HepG2 (cell line): Measurements from ENCODE around the gene INO80B. TPM values are rescaled to one million over a fixed set of nuclear protein-coding genes. Genes with fewer than 3 reads are reported as not detected.

Experiments
- CBX1 ChIP-seq: IDR thresholded peaks from one replicate; pipeline ENCODE4 v1.6.1; 2016; ENCODE audit warnings: antibody characterized with exemption, low read depth
- CHD4 ChIP-seq: fragments of 200-600 bp; sonication (generic); IDR thresholded peaks from 2 replicates; pipeline ENCODE4 v1.7.0; 2017; ENCODE audit warnings: mild to moderate bottlenecking, low read length, borderline replicate concordance
- ELF3 ChIP-seq: IDR thresholded peaks from 2 replicates; pipeline ENCODE4 v1.6.1; 2016; ENCODE audit warnings: missing genetic modification reagents, missing compliant biosample characterization
- HDAC6 ChIP-seq: fragments of 200-600 bp; sonication (generic); IDR thresholded peaks from 2 replicates; pipeline ENCODE4 v1.7.0; 2017; ENCODE audit warnings: mild to moderate bottlenecking, antibody characterized with exemption, low read length, low read depth
- KDM3A ChIP-seq: IDR thresholded peaks from 2 replicates; pipeline ENCODE4 v1.6.1; 2018; ENCODE audit warnings: low read depth, missing compliant biosample characterization
- NCOA2 ChIP-seq: sonication (generic); formaldehyde crosslinking; IDR thresholded peaks from 2 replicates; pipeline ENCODE4 v1.8.0; 2022; ENCODE audit warnings: inconsistent platforms
- NR2C2 ChIP-seq: sonication (generic); formaldehyde crosslinking; IDR thresholded peaks from 2 replicates; pipeline ENCODE4 v1.4.0; 2020; ENCODE audit warnings: missing genetic modification reagents, mild to moderate bottlenecking, moderate library complexity, borderline replicate concordance
- NR2F6 ChIP-seq, 2 experiments: IDR thresholded peaks; 2 replicates each; pipeline ENCODE4 v1.6.1; 2016; ENCODE audit warnings: antibody characterized with exemption in 1 of 2, mild to moderate bottlenecking in 1 of 2
- PRDM15 ChIP-seq: sonication (generic); formaldehyde crosslinking; IDR thresholded peaks from 2 replicates; pipeline ENCODE4 v1.4.0; 2020; ENCODE audit warnings: missing genetic modification reagents
- SIN3A ChIP-seq: IDR thresholded peaks from 2 replicates; pipeline ENCODE4 v1.6.1; 2011; ENCODE audit warnings: low read depth, mild to moderate bottlenecking, control low read depth, low read length, borderline replicate concordance
- SNAI1 ChIP-seq: sonication (generic); formaldehyde crosslinking; IDR thresholded peaks from 2 replicates; pipeline ENCODE4 v1.5.0; 2020; ENCODE audit warnings: mild to moderate bottlenecking, missing genetic modification reagents, borderline replicate concordance
- TGIF2 ChIP-seq: IDR thresholded peaks from 2 replicates; pipeline ENCODE4 v1.6.1; 2016; ENCODE audit warnings: control low read depth, missing compliant biosample characterization
- THAP7 ChIP-seq: sonication (generic); formaldehyde crosslinking; IDR thresholded peaks from 2 replicates; pipeline ENCODE4 v1.8.1; 2023; ENCODE audit warnings: mild to moderate bottlenecking, missing genetic modification reagents
- ZHX1 ChIP-seq: sonication (generic); formaldehyde crosslinking; IDR thresholded peaks from 2 replicates; pipeline ENCODE4 v1.8.1; 2022; ENCODE audit warnings: low read depth, mild to moderate bottlenecking, missing genetic modification reagents
- ZNF121 ChIP-seq: sonication (generic); formaldehyde crosslinking; IDR thresholded peaks from 2 replicates; pipeline ENCODE4 v1.5.0; 2020; ENCODE audit warnings: mild to moderate bottlenecking, missing genetic modification reagents
- ZNF17 ChIP-seq: sonication (generic); formaldehyde crosslinking; IDR thresholded peaks from 2 replicates; pipeline ENCODE4 v1.5.0; 2020; ENCODE audit warnings: mild to moderate bottlenecking, missing genetic modification reagents
- ZNF3 ChIP-seq: IDR thresholded peaks from 2 replicates; pipeline ENCODE4 v1.7.0; 2017; ENCODE audit warnings: inconsistent platforms
- ZNF33B ChIP-seq: sonication (generic); formaldehyde crosslinking; IDR thresholded peaks from 2 replicates; pipeline ENCODE4 v1.5.1; 2020; ENCODE audit warnings: mild to moderate bottlenecking, missing genetic modification reagents
- ZNF367 ChIP-seq: sonication (generic); formaldehyde crosslinking; IDR thresholded peaks from 2 replicates; pipeline ENCODE4 v1.4.0; 2020; ENCODE audit warnings: missing genetic modification reagents, borderline replicate concordance
- ZNF737 ChIP-seq: sonication (generic); formaldehyde crosslinking; IDR thresholded peaks from 2 replicates; pipeline ENCODE4 v1.5.0; 2020; ENCODE audit warnings: missing genetic modification reagents, mild to moderate bottlenecking, borderline replicate concordance
- ZNF740 ChIP-seq: sonication (generic); formaldehyde crosslinking; IDR thresholded peaks from 2 replicates; pipeline ENCODE4 v1.4.0; 2020; ENCODE audit warnings: missing genetic modification reagents
- polyA plus RNA-seq, 8 experiments: library from polyadenylated mRNA; depleted of rRNA in 3 of 8; stranded (reverse) in 7 of 8; unstranded in 1 of 8; fragments of >200 nt; fragmentation: Illumina TruSeq in 4 of 8; extraction: Trizol in 4 of 8; gene quantifications; 2 replicates each; pipeline versions ENCODE4 v1.2.1 to v1.2.3, GENCODE V29; 2011 to 2016; ENCODE audit warnings: low read depth in 4 of 8, missing spikeins in 1 of 8, mixed read lengths in 1 of 8; ENCODE audit not compliant: insufficient read depth in 1 of 8
- total RNA-seq, 5 experiments: library from RNA; depleted of rRNA; stranded (reverse); fragments of >200 nt; fragmentation: Illumina TruSeq; extraction: Trizol; gene quantifications; 2 replicates each; pipeline ENCODE4 v1.2.3, GENCODE V29; 2016; ENCODE audit warnings: low read depth in 1 of 5

INO80B gene
- total and polyA plus RNA-seq, 2 of the 13 experiments (the other 11 are each of a cell fraction or from before 2014, with no cell fraction given), result 6.2 to 14.5 TPM

GRCh38 chr2:74482801-74483674 lies 28.2 kb downstream of the INO80B start, which contains the start of the genes CCDC142 and TTC31 (continued):
- TF ChIP-seq ZNF367 (no peak), NCOA2 (0 out of 2 replicates have a peak, but pooled peaks have one; percentile 10), ZHX1 (CRISPR knock-in tag) (peak; percentile 77), ZNF3 (CRISPR knock-in tag) (0 out of 2 replicates have a peak, but pooled peaks have one; percentile 23), PRDM15 (CRISPR knock-in tag) (no peak), HDAC6 (no peak), THAP7 (peak; percentile 79; the same call in 1 of the 2 replicates), ZNF121 (CRISPR knock-in tag) (no peak), SIN3A (peak; percentile 68; the same call in 1 of the 2 replicates), ELF3 (CRISPR knock-in tag) (peak; percentile 80), ZNF740 (CRISPR knock-in tag) (no peak), ZNF33B (no peak), KDM3A (CRISPR knock-in tag) (peak; percentile 72), CHD4 (peak; percentile 72; the same call in 1 of the 2 replicates), SNAI1 (CRISPR knock-in tag) (peak; percentile 96), ZNF17 (no peak), ZNF737 (CRISPR knock-in tag) (no peak; the same call in 1 of the 2 replicates), CBX1 (peak; percentile 88), NR2F6 (IDR thresholded peaks at IDR 0.05) (peak; percentile 53; the same call in 1 of the 2 replicates), NR2F6 (CRISPR knock-in tag; IDR thresholded peaks at IDR 0.05) (peak; percentile 56; the same call in 1 of the 2 replicates), NR2C2 (peak; percentile 100), TGIF2 (CRISPR knock-in tag) (peak; percentile 84)
